ENCODE data around the gene CYTH4.

DNA sequence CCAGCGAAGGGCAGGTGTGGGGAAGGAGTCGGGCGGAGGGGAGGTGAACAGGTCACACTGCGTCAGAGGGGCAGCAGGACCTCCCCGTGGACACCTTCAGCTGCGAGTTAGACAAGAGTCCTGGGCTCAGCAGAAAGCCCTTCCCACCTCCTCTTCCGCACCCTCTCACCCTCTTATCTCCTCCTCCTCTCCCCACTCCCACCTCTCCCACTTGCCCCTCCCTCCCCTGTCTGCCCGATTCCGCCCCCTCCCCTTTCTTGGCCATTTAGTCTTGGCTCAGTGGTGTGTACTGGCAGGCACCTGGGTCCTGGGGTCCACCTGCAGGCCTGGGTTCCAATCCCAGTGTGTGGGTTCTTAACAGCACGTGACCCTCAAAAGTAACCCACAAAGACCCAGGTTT, 37.2 kb downstream of the CYTH4 start:
- TF ChIP-seq, protein P1, sequence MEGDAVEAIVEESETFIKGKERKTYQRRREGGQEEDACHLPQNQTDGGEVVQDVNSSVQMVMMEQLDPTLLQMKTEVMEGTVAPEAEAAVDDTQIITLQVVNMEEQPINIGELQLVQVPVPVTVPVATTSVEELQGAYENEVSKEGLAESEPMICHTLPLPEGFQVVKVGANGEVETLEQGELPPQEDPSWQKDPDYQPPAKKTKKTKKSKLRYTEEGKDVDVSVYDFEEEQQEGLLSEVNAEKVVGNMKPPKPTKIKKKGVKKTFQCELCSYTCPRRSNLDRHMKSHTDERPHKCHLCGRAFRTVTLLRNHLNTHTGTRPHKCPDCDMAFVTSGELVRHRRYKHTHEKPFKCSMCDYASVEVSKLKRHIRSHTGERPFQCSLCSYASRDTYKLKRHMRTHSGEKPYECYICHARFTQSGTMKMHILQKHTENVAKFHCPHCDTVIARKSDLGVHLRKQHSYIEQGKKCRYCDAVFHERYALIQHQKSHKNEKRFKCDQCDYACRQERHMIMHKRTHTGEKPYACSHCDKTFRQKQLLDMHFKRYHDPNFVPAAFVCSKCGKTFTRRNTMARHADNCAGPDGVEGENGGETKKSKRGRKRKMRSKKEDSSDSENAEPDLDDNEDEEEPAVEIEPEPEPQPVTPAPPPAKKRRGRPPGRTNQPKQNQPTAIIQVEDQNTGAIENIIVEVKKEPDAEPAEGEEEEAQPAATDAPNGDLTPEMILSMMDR (IDR thresholded peaks at IDR 0.05), result no peak
- no peak for TF ChIP-seq POLR2A (IDR thresholded peaks at IDR 0.05)

Data from lower leg skin (tissue), 3 donors.